LNCaP clone FGC (cell line): ENCODE measurements around the gene RELL2.

ENCODE experiments used
- DNase-seq: peaks from one replicate; pipeline ENCODE4 v3.0.0-alpha.2; 2011; ENCODE audit warnings: low read depth
- H3K4me3 ChIP-seq: 2 replicates; pipeline ENCODE4 v1.5.1; 2011; ENCODE audit warnings: mild to moderate bottlenecking, low read depth, low read length, control low read depth
- TF ChIP-seq, protein P1 (sequence below): IDR thresholded peaks from 2 replicates; pipeline ENCODE4 v1.5.1; 2012; ENCODE audit warnings: mild to moderate bottlenecking; ENCODE audit not compliant: control insufficient read depth, insufficient read depth; ENCODE audit errors: extremely low read depth

Gene RELL2

GRCh38 chr5:141639357-141640050 lies 2.7 kb downstream of the RELL2 start:
- no peak overlapping the region for H3K4me3 ChIP-seq
- TF ChIP-seq, protein P1, sequence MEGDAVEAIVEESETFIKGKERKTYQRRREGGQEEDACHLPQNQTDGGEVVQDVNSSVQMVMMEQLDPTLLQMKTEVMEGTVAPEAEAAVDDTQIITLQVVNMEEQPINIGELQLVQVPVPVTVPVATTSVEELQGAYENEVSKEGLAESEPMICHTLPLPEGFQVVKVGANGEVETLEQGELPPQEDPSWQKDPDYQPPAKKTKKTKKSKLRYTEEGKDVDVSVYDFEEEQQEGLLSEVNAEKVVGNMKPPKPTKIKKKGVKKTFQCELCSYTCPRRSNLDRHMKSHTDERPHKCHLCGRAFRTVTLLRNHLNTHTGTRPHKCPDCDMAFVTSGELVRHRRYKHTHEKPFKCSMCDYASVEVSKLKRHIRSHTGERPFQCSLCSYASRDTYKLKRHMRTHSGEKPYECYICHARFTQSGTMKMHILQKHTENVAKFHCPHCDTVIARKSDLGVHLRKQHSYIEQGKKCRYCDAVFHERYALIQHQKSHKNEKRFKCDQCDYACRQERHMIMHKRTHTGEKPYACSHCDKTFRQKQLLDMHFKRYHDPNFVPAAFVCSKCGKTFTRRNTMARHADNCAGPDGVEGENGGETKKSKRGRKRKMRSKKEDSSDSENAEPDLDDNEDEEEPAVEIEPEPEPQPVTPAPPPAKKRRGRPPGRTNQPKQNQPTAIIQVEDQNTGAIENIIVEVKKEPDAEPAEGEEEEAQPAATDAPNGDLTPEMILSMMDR = no peak
- DNase-seq = no peak

GRCh38 chr5:141640051-141640415 lies 3.2 kb downstream of the RELL2 start:
- no peak for DNase-seq
- H3K4me3 ChIP-seq = no peak overlapping the region
- TF ChIP-seq, protein P1 = no peak

GRCh38 chr5:141640698-141641097 lies 3.9 kb downstream of the RELL2 start:
- TF ChIP-seq, protein P1 = no peak
- no peak overlapping the region for H3K4me3 ChIP-seq
- no peak for DNase-seq

- H3K4me3 ChIP-seq = no peak overlapping the region
- TF ChIP-seq, protein P1 = no peak
- DNase-seq = no peak
These were observed 5.0 kb downstream of the RELL2 start for GRCh38 chr5:141641634-141642267.

GRCh38 chr5:141646026-141646425 lies 9.2 kb downstream of the RELL2 start:
- TF ChIP-seq, protein P1 = no peak
- DNase-seq = no peak
- H3K4me3 ChIP-seq = no peak overlapping the region

- H3K4me3 ChIP-seq = no peak overlapping the region
- TF ChIP-seq, protein P1 = no peak
- no peak for DNase-seq
These were observed 10.4 kb downstream of the RELL2 start for GRCh38 chr5:141647242-141647641.
